ENCODE data around the gene ETS2. TPM values are rescaled to one million over a fixed set of nuclear protein-coding genes. Genes with fewer than 3 reads are reported as not detected.

ETS2 gene
- total and polyA plus RNA-seq, 2 of the 4 experiments (the other 2 are of a cell fraction), result 21.3 to 21.7 TPM

DNA sequence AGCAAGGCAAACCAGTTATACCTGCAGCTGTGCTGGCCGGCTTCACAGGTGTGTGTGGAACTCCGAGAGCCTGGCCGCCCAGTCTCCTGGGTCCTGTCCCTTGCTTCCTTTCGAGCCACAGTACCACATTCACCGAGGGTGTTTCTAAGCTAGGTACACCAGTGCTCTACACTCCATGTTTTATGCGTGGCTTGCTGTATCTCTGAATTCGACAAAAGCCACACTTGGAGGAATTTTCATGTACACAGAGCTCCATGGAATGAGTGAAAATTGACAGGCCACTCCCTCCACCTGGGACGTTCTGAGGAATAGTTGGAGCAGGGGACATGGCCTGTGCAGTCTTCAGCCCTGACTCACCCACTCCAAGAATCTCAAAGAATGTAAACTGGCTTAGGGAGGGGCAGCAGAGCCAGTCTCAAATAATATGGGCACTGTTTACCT, 14.0 kb downstream of the ETS2 start:
- dilution Hi-C loops (cut with HindIII; ENCODE audit: low sequenced_read_pairs, unreplicated experiment), result no loop called here
- BruUV-seq (replicated peaks), result no TSS peak
- Histone ChIP-seq H3K9me1 (ENCODE audit: insufficient read depth, low read length) (peaks cover 31% of the 10 kb centered on the region), H2AFZ (replicated peaks; ENCODE audit: low read length, poor library complexity) (no peak overlapping the region), H3K36me3 (ENCODE audit: control insufficient read depth, insufficient read depth, low read length) (peaks cover 74% of the 10 kb centered on the region), H2BK5ac (ENCODE audit: low read depth, low read length, poor library complexity, severe bottlenecking) (peak overlapping the region; percentile 80), H4K91ac (ENCODE audit: insufficient read depth, low read depth, low read length) (peak overlapping the region; percentile 73), H4K5ac (ENCODE audit: low read depth, low read length) (peak overlapping the region; percentile 0; the same call in 1 of the 2 replicates), H3K56ac (ENCODE audit: extremely low read depth, insufficient read depth, low read length) (peak overlapping the region; percentile 12; the same call in 1 of the 2 replicates), H2AK9ac (replicated peaks; ENCODE audit: low read depth, low read length, poor library complexity) (peak overlapping the region; percentile 29), H3K18ac (ENCODE audit: low read depth, low read length) (peak overlapping the region; percentile 1; the same call in 1 of the 2 replicates), H3K4ac (ENCODE audit: low read depth, low read length) (peak overlapping the region; percentile 69), H3K23ac (ENCODE audit: low read depth, low read length) (no peak overlapping the region), H2AK5ac (ENCODE audit: low read depth, low read length) (peak overlapping the region; percentile 46), H3K9ac (ENCODE audit: low read depth, low read length) (no peak overlapping the region), H3K4me3 (ENCODE audit: insufficient read depth, low read depth, low read length) (no peak overlapping the region), H3K27me3 (ENCODE audit: control insufficient read depth, insufficient read depth, low read length) (no peaks in the 10 kb centered on the region), H2BK120ac (ENCODE audit: low read depth, low read length) (peak overlapping the region; percentile 17), H4K8ac (ENCODE audit: low read depth in 2 of 2, low read length in 2 of 2) (peak overlapping the region; percentile 31 to 75; a peak in 3 of 4 replicates), H3K4me2 (ENCODE audit: low read depth, low read length) (no peak overlapping the region; the same call in 1 of the 2 replicates), H3K27ac (ENCODE audit: insufficient read depth, low read length) (peak overlapping the region; percentile 22), H4K20me1 (ENCODE audit: insufficient read depth, low read length) (peaks cover 21% of the 10 kb centered on the region), H2BK20ac (ENCODE audit: low read depth, low read length) (peak overlapping the region; percentile 9), H3K79me1 (ENCODE audit: low read depth in 1 of 2, low read length in 2 of 2) (peaks cover 41 to 71% of the 10 kb centered on the region in 2 experiments), H3K4me1 (ENCODE audit: control insufficient read depth, insufficient read depth, low read length) (peaks cover 32% of the 10 kb centered on the region), H3K14ac (replicated peaks; ENCODE audit: low read depth, low read length) (peak overlapping the region; percentile 0), H3K9me3 (ENCODE audit: control insufficient read depth, insufficient read depth, low read length) (no peaks in the 10 kb centered on the region), H2BK15ac (ENCODE audit: low read depth, low read length) (peak overlapping the region; percentile 63; the same call in 2 of the 3 replicates)
- ATAC-seq (ENCODE audit: low read depth) (peak; percentile 67), DNase-seq (peak; percentile 77)
- ChIA-PET POLR2A (ENCODE audit: unreplicated experiment) (no interaction called here), CTCF (interaction anchor here (0.7 to 0.8 kb wide), 2 partner anchors 15 to 288 kb away, joined by 3 read pairs; no protein-coding TSS in a partner anchor)
- 80% methylated on average over 1 of the region's 8 CpGs; no CpG with 5 or more reads in 1 of the 2 experiments for WGBS, 2 experiments (ENCODE audit: extremely low coverage in 2 of 2, insufficient read length in 1 of 2)
- in situ Hi-C loops (cut with MboI; ENCODE audit: low sequenced_read_pairs), result no loop called here
- TF ChIP-seq CHD1 (IDR thresholded peaks at IDR 0.05; ENCODE audit: low read depth, low read length) (no peak), MAZ (IDR thresholded peaks at IDR 0.05; ENCODE audit: borderline replicate concordance, low read depth, low read length) (peak; percentile 27; the same call in 1 of the 2 replicates)
- intact Hi-C loops (cut with micrococcal nuclease), result loop anchor here (5.0 kb wide), 4 partner anchors 103 to 308 kb away; no protein-coding TSS in a partner anchor

Data from IMR-90 (cell line).